Esophagus muscularis mucosa (tissue), 3 donors: ENCODE measurements around the gene CHFR.
"Not testable (repeated sequence)": the region's sequence is repeated elsewhere in the genome, so short reads cannot be mapped to it uniquely, and the experiment has no call there.

Experiments
- POLR2A ChIP-seq: fragments of 450-650 bp; IDR thresholded peaks from one replicate; pipeline ENCODE4 v1.6.1; 2017; ENCODE audit warnings: antibody characterized with exemption, moderate library complexity, mild to moderate bottlenecking, low read depth
- POLR2AphosphoS5 ChIP-seq, 2 donors: sonication (generic); formaldehyde crosslinking; IDR thresholded peaks; one replicate each; pipeline ENCODE4 v1.6.1; 2017; ENCODE audit warnings: antibody characterized with exemption in 2 of 2
- TF ChIP-seq, protein P1 (sequence below), 3 experiments: fragments of 200-600 bp in 2 of 3; fragments of 450-650 bp in 1 of 3; sonication (generic) in 2 of 3; IDR thresholded peaks; one replicate each; pipeline ENCODE4 v1.5.1; 2017 to 2019; ENCODE audit warnings: antibody characterized with exemption in 3 of 3, mild to moderate bottlenecking in 2 of 3, moderate library complexity in 1 of 3

GRCh38 chr12:132855211-132855610 lies 32.2 kb downstream of the CHFR start:
- TF ChIP-seq POLR2A; POLR2AphosphoS5 (IDR thresholded peaks at IDR 0.05): not testable (repeated sequence)
- TF ChIP-seq, protein P1, sequence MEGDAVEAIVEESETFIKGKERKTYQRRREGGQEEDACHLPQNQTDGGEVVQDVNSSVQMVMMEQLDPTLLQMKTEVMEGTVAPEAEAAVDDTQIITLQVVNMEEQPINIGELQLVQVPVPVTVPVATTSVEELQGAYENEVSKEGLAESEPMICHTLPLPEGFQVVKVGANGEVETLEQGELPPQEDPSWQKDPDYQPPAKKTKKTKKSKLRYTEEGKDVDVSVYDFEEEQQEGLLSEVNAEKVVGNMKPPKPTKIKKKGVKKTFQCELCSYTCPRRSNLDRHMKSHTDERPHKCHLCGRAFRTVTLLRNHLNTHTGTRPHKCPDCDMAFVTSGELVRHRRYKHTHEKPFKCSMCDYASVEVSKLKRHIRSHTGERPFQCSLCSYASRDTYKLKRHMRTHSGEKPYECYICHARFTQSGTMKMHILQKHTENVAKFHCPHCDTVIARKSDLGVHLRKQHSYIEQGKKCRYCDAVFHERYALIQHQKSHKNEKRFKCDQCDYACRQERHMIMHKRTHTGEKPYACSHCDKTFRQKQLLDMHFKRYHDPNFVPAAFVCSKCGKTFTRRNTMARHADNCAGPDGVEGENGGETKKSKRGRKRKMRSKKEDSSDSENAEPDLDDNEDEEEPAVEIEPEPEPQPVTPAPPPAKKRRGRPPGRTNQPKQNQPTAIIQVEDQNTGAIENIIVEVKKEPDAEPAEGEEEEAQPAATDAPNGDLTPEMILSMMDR (IDR thresholded peaks at IDR 0.05) = not testable (repeated sequence)
